GM13976 (cell line): Measurements from ENCODE around the gene NID2.

Experiments used
- DNase-seq: peaks from one replicate; pipeline ENCODE4 v3.0.0; 2012; ENCODE audit warnings: low spot score
- CTCF ChIP-seq: IDR thresholded peaks from 2 replicates; pipeline ENCODE4 v1.5.1; 2012; ENCODE audit warnings: borderline replicate concordance, mild to moderate bottlenecking; ENCODE audit not compliant: insufficient read depth; ENCODE audit errors: extremely low read depth, missing control alignments, control extremely low read depth
- in situ Hi-C: fragments of 300-500 bp; cut with MboI; formaldehyde crosslinking; loops from one replicate; pipeline ENCODE4 v1.12.0; 2022; ENCODE audit warnings: low sequenced_read_pairs, mixed read lengths, inconsistent platforms; ENCODE audit not compliant: unreplicated experiment

The NID2 gene

GRCh38 chr14:51993285-51993920, 75.5 kb downstream of the NID2 start:
- in situ Hi-C loops: no loop called here
- DNase-seq: no peak
- no peak for TF ChIP-seq CTCF

- no peak for DNase-seq
- no peak for TF ChIP-seq CTCF
- in situ Hi-C loops: no loop called here
Measured at GRCh38 chr14:51990488-51990887, 78.4 kb downstream of the NID2 start.

- no peak for TF ChIP-seq CTCF
- DNase-seq: peak; percentile 95
- in situ Hi-C loops: no loop called here
Measured at GRCh38 chr14:51989293-51990234, 79.3 kb downstream of the NID2 start, which contains the start of gene RTRAF. TSS of gene RTRAF (plus strand) at chr14:51989546. CDS start at chr14:51989640, 94 bp downstream.

- no peak for DNase-seq
- in situ Hi-C loops: no loop called here
- TF ChIP-seq CTCF: no peak
Measured at GRCh38 chr14:51988221-51988620, 80.6 kb downstream of the NID2 start.

GRCh38 chr14:51981218-51981854, 87.5 kb downstream of the NID2 start:
- peak; percentile 11 for DNase-seq
- TF ChIP-seq CTCF: no peak
- in situ Hi-C loops: no loop called here

GRCh38 chr14:51979088-51979709, 89.7 kb downstream of the NID2 start:
- in situ Hi-C loops: no loop called here
- DNase-seq: peak; percentile 56
- TF ChIP-seq CTCF: peak; percentile 88
